ENCODE results near the gene KRT71. TPM values are rescaled to one million over a fixed set of nuclear protein-coding genes. Genes with fewer than 3 reads are reported as not detected.

Gene KRT71
- total RNA-seq, 2 experiments from 2014 or later: not detected

GRCh38 chr12:52575256-52575655 is 22.3 kb upstream of the KRT71 start:
- H3K27ac ChIP-seq (ENCODE audit: low read depth, low read length, poor library complexity, severe bottlenecking): no peak overlapping the region
- H3K79me2 ChIP-seq (ENCODE audit: insufficient read depth, low read depth, low read length): no peaks in the 10 kb centered on the region
- H3K4me3 ChIP-seq (ENCODE audit: low read depth, low read length, poor library complexity, severe bottlenecking): no peak overlapping the region
- no peaks in the 10 kb centered on the region for H3K36me3 ChIP-seq (ENCODE audit: insufficient read depth, low read length)
- no peak overlapping the region for H2AFZ ChIP-seq (ENCODE audit: low read length)
- intact Hi-C loops (cut with micrococcal nuclease; ENCODE audit: unreplicated experiment): no loop called here
- ChIA-PET POLR2A (no interaction called here), CTCF (ENCODE audit: unreplicated experiment) (no interaction called here)
- H3K9me3 ChIP-seq (ENCODE audit: low read length): no peaks in the 10 kb centered on the region
- H3K9me2 ChIP-seq (ENCODE audit: insufficient read depth, low read length): no peaks in the 10 kb centered on the region
- H3K4me1 ChIP-seq (ENCODE audit: insufficient read depth, low read length, poor library complexity, severe bottlenecking): no peaks in the 10 kb centered on the region
- no peak overlapping the region for H3K4me2 ChIP-seq (ENCODE audit: low read length)
- H4K20me1 ChIP-seq (ENCODE audit: insufficient read depth, low read length): no peaks in the 10 kb centered on the region
- no peak for DNase-seq (ENCODE audit: low spot score)
- TF ChIP-seq EZH2phosphoT487 (IDR thresholded peaks at IDR 0.05; ENCODE audit: borderline replicate concordance, low read depth, low read length): no peak
- no peak for TF ChIP-seq CTCF (conservative IDR thresholded peaks at IDR 0.05; ENCODE audit: low read length)
- no TSS peak for BruUV-seq (replicated peaks)

- CTCF ChIA-PET (ENCODE audit: unreplicated experiment): no interaction called here
- Histone ChIP-seq H3K4me1 (ENCODE audit: insufficient read depth, low read length, poor library complexity, severe bottlenecking) (no peaks in the 10 kb centered on the region), H2AFZ (ENCODE audit: low read length) (no peak within 1 kb of the TSS), H3K9me2 (ENCODE audit: insufficient read depth, low read length) (no peaks in the 10 kb centered on the region), H3K4me2 (ENCODE audit: low read length) (no peak within 1 kb of the TSS), H3K79me2 (ENCODE audit: insufficient read depth, low read depth, low read length) (no peaks in the 10 kb centered on the region), H3K27ac (ENCODE audit: low read depth, low read length, poor library complexity, severe bottlenecking) (no peak within 1 kb of the TSS), H3K4me3 (ENCODE audit: low read depth, low read length, poor library complexity, severe bottlenecking) (no peak within 1 kb of the TSS), H4K20me1 (ENCODE audit: insufficient read depth, low read length) (no peaks in the 10 kb centered on the region), H3K9me3 (ENCODE audit: low read length) (no peaks in the 10 kb centered on the region), H3K36me3 (ENCODE audit: insufficient read depth, low read length) (no peaks in the 10 kb centered on the region)
- POLR2A ChIA-PET: no interaction called here
- no peak for DNase-seq (ENCODE audit: low spot score)
- BruUV-seq (replicated peaks): no TSS peak
- TF ChIP-seq EZH2phosphoT487 (IDR thresholded peaks at IDR 0.05; ENCODE audit: borderline replicate concordance, low read depth, low read length) (no peak), CTCF (conservative IDR thresholded peaks at IDR 0.05; ENCODE audit: low read length) (no peak)
- intact Hi-C loops (cut with micrococcal nuclease; ENCODE audit: unreplicated experiment): no loop called here
Observed at GRCh38 chr12:52573743-52574142, 20.8 kb upstream of the KRT71 start, which contains the start of gene KRT74. Gene KRT74 (minus strand): TSS chr12:52573843. CDS start chr12:52573777, 66 bp downstream.

- no peak overlapping the region for H3K27ac ChIP-seq (ENCODE audit: low read depth, low read length, poor library complexity, severe bottlenecking)
- no peak overlapping the region for H2AFZ ChIP-seq (ENCODE audit: low read length)
- H3K79me2 ChIP-seq (ENCODE audit: insufficient read depth, low read depth, low read length): no peaks in the 10 kb centered on the region
- H3K9me3 ChIP-seq (ENCODE audit: low read length): no peaks in the 10 kb centered on the region
- POLR2A ChIA-PET: no interaction called here
- no peak overlapping the region for H3K4me2 ChIP-seq (ENCODE audit: low read length)
- TF ChIP-seq CTCF (conservative IDR thresholded peaks at IDR 0.05; ENCODE audit: low read length) (no peak), EZH2phosphoT487 (IDR thresholded peaks at IDR 0.05; ENCODE audit: borderline replicate concordance, low read depth, low read length) (no peak)
- intact Hi-C loops (cut with micrococcal nuclease; ENCODE audit: unreplicated experiment): no loop called here
- H3K36me3 ChIP-seq (ENCODE audit: insufficient read depth, low read length): no peaks in the 10 kb centered on the region
- DNase-seq (ENCODE audit: low spot score): no peak
- BruUV-seq (replicated peaks): no TSS peak
- no peaks in the 10 kb centered on the region for H4K20me1 ChIP-seq (ENCODE audit: insufficient read depth, low read length)
- H3K9me2 ChIP-seq (ENCODE audit: insufficient read depth, low read length): no peaks in the 10 kb centered on the region
- CTCF ChIA-PET (ENCODE audit: unreplicated experiment): no interaction called here
- H3K4me3 ChIP-seq (ENCODE audit: low read depth, low read length, poor library complexity, severe bottlenecking): no peak overlapping the region
- no peaks in the 10 kb centered on the region for H3K4me1 ChIP-seq (ENCODE audit: insufficient read depth, low read length, poor library complexity, severe bottlenecking)
Observed at GRCh38 chr12:52573306-52573705, 20.4 kb upstream of the KRT71 start.
